ENCODE results near the gene FHIP2A. TPM values are rescaled to one million over a fixed set of nuclear protein-coding genes. Genes with fewer than 3 reads are reported as not detected.

The FHIP2A gene
- total and polyA plus RNA-seq, 2 of the 4 experiments (the other 2 are of a cell fraction): 10.7 to 16.5 TPM

GRCh38 chr10:114855776-114856543 lies 34.4 kb downstream of the FHIP2A start:
- Histone ChIP-seq H3K4ac (ENCODE audit: low read depth, low read length) (peak overlapping the region; percentile 94), H3K9ac (ENCODE audit: low read depth, low read length) (peak overlapping the region; percentile 84; the same call in 1 of the 2 replicates), H2BK20ac (ENCODE audit: low read depth, low read length) (peak overlapping the region; percentile 97), H3K9me3 (ENCODE audit: control insufficient read depth, insufficient read depth, low read length) (no peaks in the 10 kb centered on the region), H2AK9ac (replicated peaks; ENCODE audit: low read depth, low read length, poor library complexity) (no peak overlapping the region), H2AFZ (replicated peaks; ENCODE audit: low read length, poor library complexity) (no peak overlapping the region), H4K5ac (ENCODE audit: low read depth, low read length) (peak overlapping the region; percentile 98), H3K4me3 (ENCODE audit: insufficient read depth, low read depth, low read length) (peak overlapping the region; percentile 31; the same call in 1 of the 2 replicates), H3K56ac (ENCODE audit: extremely low read depth, insufficient read depth, low read length) (peak overlapping the region; percentile 99), H3K14ac (replicated peaks; ENCODE audit: low read depth, low read length) (peak overlapping the region; percentile 91), H4K20me1 (ENCODE audit: insufficient read depth, low read length) (no peaks in the 10 kb centered on the region), H2BK15ac (ENCODE audit: low read depth, low read length) (peak overlapping the region; percentile 96), H3K27ac (ENCODE audit: insufficient read depth, low read length) (peak overlapping the region; percentile 94), H2BK5ac (ENCODE audit: low read depth, low read length, poor library complexity, severe bottlenecking) (peak overlapping the region; percentile 99), H3K79me1 (ENCODE audit: low read depth in 1 of 2, low read length in 2 of 2) (peaks cover 20 to 28% of the 10 kb centered on the region in 2 experiments), H2BK120ac (ENCODE audit: low read depth, low read length) (peak overlapping the region; percentile 97), H4K8ac (ENCODE audit: low read depth in 2 of 2, low read length in 2 of 2) (peak overlapping the region; percentile 81 to 97), H3K4me2 (ENCODE audit: low read depth, low read length) (peak overlapping the region; percentile 99; the same call in 1 of the 2 replicates), H4K91ac (ENCODE audit: insufficient read depth, low read depth, low read length) (peak overlapping the region; percentile 86; the same call in 1 of the 2 replicates), H3K23ac (ENCODE audit: low read depth, low read length) (peak overlapping the region; percentile 94), H3K18ac (ENCODE audit: low read depth, low read length) (peak overlapping the region; percentile 100), H3K9me1 (ENCODE audit: insufficient read depth, low read length) (peaks cover 6% of the 10 kb centered on the region), H3K27me3 (ENCODE audit: control insufficient read depth, insufficient read depth, low read length) (no peaks in the 10 kb centered on the region), H3K36me3 (ENCODE audit: control insufficient read depth, insufficient read depth, low read length) (peaks cover 18% of the 10 kb centered on the region), H2AK5ac (ENCODE audit: low read depth, low read length) (peak overlapping the region; percentile 90), H3K4me1 (ENCODE audit: control insufficient read depth, insufficient read depth, low read length) (peaks cover 14% of the 10 kb centered on the region)
- no CpG with 5 or more reads among the region's 7 CpGs for WGBS, 2 experiments (ENCODE audit: extremely low coverage in 2 of 2, insufficient read length in 1 of 2)
- intact Hi-C loops (cut with micrococcal nuclease): loop anchor here (2.0 kb wide), 1 partner anchor 31 kb away; no protein-coding TSS in a partner anchor
- in situ Hi-C loops (cut with MboI; ENCODE audit: low sequenced_read_pairs): no loop called here
- POLR2A ChIA-PET (ENCODE audit: unreplicated experiment): no interaction called here
- CTCF ChIA-PET: interaction anchor here (0.7 to 1.3 kb wide), 2 partner anchors 24 to 315 kb away, joined by 3 to 4 read pairs; no protein-coding TSS in a partner anchor
- ATAC-seq (ENCODE audit: low read depth): peak; percentile 61
- dilution Hi-C loops (cut with HindIII; ENCODE audit: low sequenced_read_pairs, unreplicated experiment): no loop called here
- 0 out of 2 replicates have a peak, but pooled peaks have one; percentile 14 for TF ChIP-seq POLR2A (IDR thresholded peaks at IDR 0.05; ENCODE audit: low read depth, low read length)
- TF ChIP-seq BHLHE40 (IDR thresholded peaks at IDR 0.05; ENCODE audit: low read depth, low read length): no peak
- peak; percentile 73 for DNase-seq
- no TSS peak for BruUV-seq (replicated peaks)

Measured in IMR-90 (cell line).